ENCODE measurements around the gene SDCCAG8.

Gene SDCCAG8

DNA sequence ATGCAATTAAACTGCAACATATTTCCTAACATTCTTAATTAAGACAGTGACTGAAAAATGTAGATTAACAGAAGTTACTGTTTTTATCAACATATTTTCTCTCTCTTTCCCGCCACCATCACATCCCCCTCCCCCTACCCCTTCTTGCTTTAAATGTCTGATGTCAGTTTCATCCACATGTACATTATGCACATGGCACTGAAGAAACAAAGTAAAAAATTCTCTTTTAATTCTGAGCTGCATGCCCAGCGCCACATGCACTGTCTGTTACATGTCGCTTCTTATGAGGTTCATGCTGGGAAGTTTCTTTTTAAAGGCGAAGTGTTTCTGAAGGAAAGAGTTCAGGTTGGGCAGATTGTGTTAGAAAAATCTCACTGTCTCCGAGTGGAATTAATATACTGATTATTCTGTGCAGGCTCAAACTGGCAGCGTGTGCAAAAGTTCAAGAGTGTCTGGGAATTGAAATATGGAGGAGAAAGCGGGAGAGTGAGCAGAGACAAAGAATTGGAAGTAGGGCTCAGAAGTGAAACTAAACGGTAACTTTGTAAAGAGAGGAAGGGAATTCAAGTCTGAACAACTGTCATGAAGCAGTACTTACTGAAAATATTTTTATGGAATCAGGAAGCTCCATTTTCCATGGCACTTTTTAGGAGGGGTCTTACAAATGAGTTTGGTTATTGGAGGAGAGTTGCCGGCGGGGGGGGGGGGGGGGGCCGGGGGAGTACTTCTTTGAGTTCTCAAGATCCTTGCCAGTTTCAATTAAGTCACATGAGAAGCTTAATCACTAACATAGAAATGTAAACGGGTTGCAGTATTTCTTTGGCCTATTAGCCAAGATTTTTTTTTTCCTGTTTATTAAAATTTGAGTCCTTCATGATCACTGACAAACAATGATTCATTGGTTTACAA, 217.6 kb downstream of the SDCCAG8 start:
- H3K27me3 Mint-ChIP-seq = no peaks in the 10 kb centered on the region
- H3K27ac Mint-ChIP-seq = peak overlapping the region; percentile 9
- peak overlapping the region; percentile 87 for H3K4me3 Mint-ChIP-seq
- H3K4me1 Mint-ChIP-seq = peaks cover 11% of the 10 kb centered on the region
- peaks cover 14% of the 10 kb centered on the region for H3K36me3 Mint-ChIP-seq
- no peaks in the 10 kb centered on the region for H3K9me3 Mint-ChIP-seq

DNA sequence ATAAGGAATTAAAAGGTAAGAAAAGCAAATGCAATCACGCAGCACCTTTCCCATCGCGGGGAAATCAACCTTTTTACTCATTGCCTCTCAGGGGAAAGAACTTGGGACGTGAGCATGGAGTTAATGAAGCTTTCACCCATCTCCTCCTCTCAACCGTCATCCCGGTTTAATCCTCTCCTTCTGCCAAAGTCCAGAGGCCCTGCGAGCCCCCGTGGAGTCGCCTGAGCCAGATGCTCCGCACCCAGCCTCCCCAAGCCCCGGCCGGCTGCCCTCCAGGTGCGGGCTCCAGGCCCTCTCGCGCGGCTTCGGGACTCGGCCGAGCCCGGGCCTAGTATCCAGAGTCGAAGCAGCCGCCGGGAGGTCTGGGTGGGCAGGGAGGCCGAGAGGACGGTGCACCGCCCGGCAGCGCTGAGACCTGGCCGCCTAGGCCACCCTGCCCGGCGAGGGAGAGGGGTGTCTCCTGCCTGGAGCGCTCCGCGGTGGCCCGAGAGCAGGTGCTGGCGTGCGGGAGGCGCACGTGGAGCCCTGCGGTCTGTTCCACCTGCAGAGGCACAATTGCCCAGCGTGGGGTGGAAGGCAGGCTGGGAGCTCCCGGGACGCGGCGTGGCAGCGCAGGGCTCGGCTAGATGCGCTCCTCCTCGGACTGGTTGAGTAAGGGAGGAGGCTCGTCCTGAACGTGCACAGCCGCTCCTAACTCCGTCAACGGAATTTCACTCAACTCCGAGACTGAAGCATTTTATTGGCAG, 218.5 kb downstream of the SDCCAG8 start:
- no peaks in the 10 kb centered on the region for H3K9me3 Mint-ChIP-seq
- no peak overlapping the region for H3K4me3 Mint-ChIP-seq
- H3K36me3 Mint-ChIP-seq = peaks cover 14% of the 10 kb centered on the region
- H3K27me3 Mint-ChIP-seq = no peaks in the 10 kb centered on the region
- no peak overlapping the region for H3K27ac Mint-ChIP-seq
- H3K4me1 Mint-ChIP-seq = peaks cover 11% of the 10 kb centered on the region

DNA sequence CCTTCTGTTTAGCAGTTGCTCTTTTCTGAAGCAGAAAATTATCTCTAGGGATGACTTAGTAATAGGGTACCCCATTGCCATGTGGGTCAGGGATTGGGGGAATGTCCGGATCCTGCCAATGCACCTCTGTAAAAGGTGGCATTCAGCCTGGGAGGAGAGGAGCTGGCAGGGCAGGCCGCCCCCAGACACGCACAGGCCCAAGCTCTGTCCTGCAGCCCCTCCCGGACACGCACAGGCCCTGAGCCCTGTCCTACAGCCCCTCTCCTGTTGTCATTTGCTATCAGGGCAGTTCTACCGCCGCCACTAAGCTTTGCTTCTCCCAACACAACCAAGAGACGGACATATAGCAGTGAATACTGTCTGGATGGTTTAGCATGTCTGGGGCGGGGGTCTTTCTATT, 219.1 kb downstream of the SDCCAG8 start:
- H3K9me3 Mint-ChIP-seq = no peaks in the 10 kb centered on the region
- no peak overlapping the region for H3K4me3 Mint-ChIP-seq
- H3K4me1 Mint-ChIP-seq = peaks cover 11% of the 10 kb centered on the region
- no peak overlapping the region for H3K27ac Mint-ChIP-seq
- no peaks in the 10 kb centered on the region for H3K27me3 Mint-ChIP-seq
- H3K36me3 Mint-ChIP-seq = peaks cover 12% of the 10 kb centered on the region

DNA sequence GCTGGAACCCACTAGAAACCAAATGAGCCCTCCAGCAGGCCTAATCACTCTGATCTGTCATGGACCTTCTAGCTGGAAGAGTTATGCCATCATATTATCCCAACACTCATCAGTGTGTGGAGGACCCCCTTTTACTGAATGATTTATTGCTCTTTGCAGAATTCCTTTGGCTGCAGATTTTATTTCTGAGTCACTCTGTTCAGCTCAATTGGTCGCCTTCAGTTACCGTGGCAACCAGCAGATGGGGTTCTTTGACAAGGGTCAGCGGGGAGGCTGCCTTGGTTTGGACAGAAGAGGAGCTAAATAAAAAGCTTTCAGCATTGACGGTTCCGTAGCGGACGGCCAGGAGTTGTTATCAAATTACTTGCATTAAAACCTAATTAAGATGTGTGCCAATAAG, 220.1 kb downstream of the SDCCAG8 start:
- Mint-ChIP-seq H3K4me1 (peaks cover 11% of the 10 kb centered on the region), H3K4me3 (no peak overlapping the region), H3K27me3 (no peaks in the 10 kb centered on the region), H3K36me3 (peaks cover 12% of the 10 kb centered on the region), H3K27ac (no peak overlapping the region), H3K9me3 (no peaks in the 10 kb centered on the region)

DNA sequence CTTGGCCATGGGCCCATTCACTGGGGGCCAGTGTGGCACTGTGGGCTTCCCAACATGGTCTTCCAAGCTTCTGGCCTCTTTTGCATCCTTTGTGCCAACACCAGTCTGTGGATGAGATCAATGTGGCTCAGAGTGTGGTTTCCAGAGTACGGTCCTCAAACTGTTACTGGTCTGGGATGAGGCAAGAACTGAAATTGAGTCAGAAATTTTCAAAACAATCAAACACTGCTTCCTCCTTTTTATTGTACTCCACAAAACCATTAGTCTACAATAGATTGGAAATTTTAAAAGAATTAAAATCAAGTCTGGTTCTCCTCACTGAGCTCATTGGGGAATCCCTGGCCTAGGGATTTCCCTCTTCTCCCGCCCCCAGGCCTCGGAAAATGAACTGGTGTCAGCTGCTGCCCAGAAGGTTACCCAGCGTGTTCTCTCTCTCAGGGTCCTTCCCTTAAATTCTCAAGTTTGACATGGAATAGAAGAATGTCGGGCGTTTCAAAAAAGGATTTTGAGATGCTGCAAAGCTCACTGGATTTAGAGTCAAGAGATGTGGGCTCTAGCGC, 222.0 kb downstream of the SDCCAG8 start:
- Mint-ChIP-seq H3K9me3 (no peaks in the 10 kb centered on the region), H3K27ac (no peak overlapping the region), H3K4me1 (peaks cover 28% of the 10 kb centered on the region), H3K4me3 (no peak overlapping the region), H3K27me3 (no peaks in the 10 kb centered on the region), H3K36me3 (peaks cover 12% of the 10 kb centered on the region)

DNA sequence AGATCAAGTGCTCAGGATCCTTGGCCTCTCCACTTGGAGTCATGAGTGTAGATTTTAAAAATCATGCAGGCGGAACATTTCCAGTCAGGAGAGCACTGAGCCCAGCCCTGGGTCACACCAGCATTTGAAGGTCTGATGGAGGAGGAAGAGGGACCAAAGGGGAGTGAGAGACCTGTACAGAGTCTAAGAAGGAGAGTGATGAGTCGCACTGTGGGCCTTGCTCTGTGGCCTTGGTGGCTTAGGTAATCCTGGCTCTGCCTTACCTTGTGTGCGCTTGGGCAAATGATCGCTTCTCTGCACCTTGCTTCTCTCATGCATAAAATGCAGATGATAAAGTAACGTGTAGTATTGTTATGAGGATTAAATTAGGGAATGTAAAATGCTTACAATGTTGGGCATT, 225.3 kb downstream of the SDCCAG8 start:
- H3K36me3 Mint-ChIP-seq = peaks cover 8% of the 10 kb centered on the region
- peaks cover 28% of the 10 kb centered on the region for H3K4me1 Mint-ChIP-seq
- no peaks in the 10 kb centered on the region for H3K27me3 Mint-ChIP-seq
- H3K4me3 Mint-ChIP-seq = peak overlapping the region; percentile 6
- H3K9me3 Mint-ChIP-seq = no peaks in the 10 kb centered on the region
- H3K27ac Mint-ChIP-seq = no peak overlapping the region

DNA sequence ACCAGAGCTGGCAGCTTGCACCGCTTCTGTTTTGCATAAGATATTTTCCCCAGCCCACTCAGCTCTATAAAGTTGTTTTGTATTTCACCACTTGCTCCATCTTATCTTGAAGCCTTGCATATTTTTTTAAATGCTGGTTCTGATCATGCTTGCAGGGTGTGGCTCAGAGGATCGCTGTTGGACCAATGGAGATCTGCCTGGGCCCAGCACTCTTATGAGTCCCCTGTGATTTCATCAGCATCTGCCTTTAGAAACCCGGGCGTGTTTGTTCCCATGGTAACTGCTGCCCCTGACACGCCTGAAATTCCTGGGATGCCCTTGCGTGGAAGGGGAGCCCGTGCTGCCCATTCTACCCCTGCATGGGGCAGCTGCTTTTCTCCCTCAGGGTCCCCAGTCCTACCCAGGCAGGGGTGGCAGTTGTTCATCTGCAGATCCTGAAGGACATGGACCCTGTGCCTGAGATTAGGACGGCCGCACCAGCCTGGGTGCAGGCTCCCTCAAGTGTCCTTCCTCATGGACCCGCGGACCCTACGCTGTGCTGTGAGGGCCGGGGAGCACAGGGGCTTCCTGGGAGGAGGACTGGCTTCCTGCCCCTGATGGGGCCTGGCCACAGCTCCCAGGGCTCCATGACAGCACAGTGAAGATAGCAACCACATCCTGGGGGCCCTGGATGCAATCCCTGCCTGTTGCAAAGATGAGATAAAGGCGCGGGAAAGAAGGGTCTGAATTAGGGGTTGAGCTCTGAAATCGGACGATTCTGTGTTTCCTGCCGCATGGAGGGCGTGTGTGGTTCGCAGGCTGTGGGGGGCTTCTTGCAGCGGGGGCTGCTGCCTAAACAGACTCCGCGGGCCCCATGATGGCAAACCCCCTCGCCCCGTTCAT, 226.5 kb downstream of the SDCCAG8 start:
- no peaks in the 10 kb centered on the region for H3K9me3 Mint-ChIP-seq
- no peaks in the 10 kb centered on the region for H3K27me3 Mint-ChIP-seq
- H3K36me3 Mint-ChIP-seq = peaks cover 1% of the 10 kb centered on the region
- H3K27ac Mint-ChIP-seq = no peak overlapping the region
- peaks cover 28% of the 10 kb centered on the region for H3K4me1 Mint-ChIP-seq
- peak overlapping the region; percentile 84 for H3K4me3 Mint-ChIP-seq

DNA sequence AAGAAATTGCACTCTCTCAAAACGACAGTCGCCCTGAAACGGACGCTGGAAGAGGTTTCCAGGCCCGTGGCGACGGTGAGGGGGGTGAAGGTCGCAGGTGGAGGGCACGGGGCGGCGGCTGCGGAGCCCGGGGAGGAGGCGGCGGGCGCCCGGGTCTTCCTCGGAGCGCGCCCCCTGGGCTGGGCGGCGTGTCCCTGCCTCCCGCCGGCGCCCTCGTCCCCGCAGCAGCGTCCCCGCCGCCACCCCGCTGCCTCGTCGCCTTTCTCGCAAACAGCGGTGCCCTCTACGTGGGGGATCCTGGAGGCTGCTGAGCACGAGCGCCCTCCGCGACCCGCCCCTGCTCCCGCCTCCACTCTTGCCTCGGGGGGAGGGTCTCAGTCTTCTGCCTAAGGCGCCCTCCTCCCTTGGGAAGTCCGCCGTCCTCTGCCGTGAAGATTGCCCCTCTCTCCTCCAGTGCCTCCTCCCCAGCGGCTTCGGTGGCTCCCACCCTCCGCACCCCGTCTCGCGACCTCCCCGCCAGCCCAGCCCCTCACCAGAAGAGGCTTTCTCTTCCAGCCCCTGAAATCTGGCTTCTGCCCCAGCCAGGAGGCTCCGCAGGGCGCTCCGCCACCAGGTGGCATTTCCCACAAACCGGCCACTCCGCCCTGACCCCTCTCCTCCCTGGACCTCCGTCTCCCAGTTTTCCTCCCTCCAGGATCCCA, 227.4 kb downstream of the SDCCAG8 start:
- H3K4me3 Mint-ChIP-seq = peak overlapping the region; percentile 84
- H3K4me1 Mint-ChIP-seq = peaks cover 28% of the 10 kb centered on the region
- H3K9me3 Mint-ChIP-seq = no peaks in the 10 kb centered on the region
- no peak overlapping the region for H3K27ac Mint-ChIP-seq
- no peaks in the 10 kb centered on the region for H3K27me3 Mint-ChIP-seq
- no peaks in the 10 kb centered on the region for H3K36me3 Mint-ChIP-seq

DNA sequence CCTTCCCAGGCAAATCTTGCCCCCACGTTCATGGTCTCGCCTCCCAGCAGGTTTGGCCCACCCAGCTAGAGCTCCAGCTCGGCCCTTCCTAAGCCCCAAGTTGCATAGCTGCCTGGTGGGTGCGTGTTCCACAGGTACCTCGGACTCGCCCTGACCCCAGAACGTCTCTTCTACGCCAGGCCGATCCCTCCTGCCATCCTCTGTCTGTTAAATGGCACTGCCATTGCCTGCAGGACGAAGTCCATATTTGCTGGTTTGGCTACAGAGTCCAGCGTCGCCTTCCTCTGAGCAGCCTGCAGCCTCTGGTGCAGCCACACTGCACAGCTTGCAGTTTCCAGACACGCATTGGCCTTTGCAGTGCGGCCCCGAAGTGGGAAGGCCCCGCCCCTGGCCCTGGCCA, 228.1 kb downstream of the SDCCAG8 start:
- Mint-ChIP-seq H3K4me3 (peak overlapping the region; percentile 77), H3K27ac (no peak overlapping the region), H3K4me1 (peaks cover 28% of the 10 kb centered on the region), H3K9me3 (no peaks in the 10 kb centered on the region), H3K36me3 (no peaks in the 10 kb centered on the region), H3K27me3 (no peaks in the 10 kb centered on the region)

DNA sequence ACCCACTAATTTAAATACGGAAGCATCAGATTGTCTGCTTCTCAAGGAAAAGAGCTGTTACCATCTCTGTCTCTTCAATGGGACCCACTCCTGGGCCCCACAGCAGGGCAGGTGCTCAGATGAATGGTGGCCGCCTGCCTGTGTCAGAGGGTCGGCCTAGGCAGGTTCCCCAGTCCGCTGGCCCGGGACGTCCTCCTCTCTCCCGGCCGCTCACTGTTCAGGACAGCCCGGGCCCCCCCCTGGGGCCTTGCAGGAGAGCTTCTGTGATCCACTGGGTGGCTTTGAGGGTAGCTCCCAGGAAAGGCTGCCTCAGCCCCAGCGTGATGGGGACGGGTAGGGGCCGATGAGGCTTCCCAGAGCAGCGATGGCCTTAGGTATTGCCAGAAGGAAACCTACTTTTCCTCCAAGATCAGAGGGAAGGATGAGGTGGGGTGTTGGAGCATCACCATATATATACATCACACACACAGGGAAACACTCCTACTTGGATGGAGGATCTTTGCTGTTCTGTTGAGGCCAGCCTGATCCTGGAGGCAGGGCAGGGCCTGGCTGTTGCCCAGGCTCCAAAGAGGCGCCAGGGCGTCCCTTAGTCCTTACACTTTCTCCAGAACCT, 231.3 kb downstream of the SDCCAG8 start:
- no peak overlapping the region for H3K27ac Mint-ChIP-seq

DNA sequence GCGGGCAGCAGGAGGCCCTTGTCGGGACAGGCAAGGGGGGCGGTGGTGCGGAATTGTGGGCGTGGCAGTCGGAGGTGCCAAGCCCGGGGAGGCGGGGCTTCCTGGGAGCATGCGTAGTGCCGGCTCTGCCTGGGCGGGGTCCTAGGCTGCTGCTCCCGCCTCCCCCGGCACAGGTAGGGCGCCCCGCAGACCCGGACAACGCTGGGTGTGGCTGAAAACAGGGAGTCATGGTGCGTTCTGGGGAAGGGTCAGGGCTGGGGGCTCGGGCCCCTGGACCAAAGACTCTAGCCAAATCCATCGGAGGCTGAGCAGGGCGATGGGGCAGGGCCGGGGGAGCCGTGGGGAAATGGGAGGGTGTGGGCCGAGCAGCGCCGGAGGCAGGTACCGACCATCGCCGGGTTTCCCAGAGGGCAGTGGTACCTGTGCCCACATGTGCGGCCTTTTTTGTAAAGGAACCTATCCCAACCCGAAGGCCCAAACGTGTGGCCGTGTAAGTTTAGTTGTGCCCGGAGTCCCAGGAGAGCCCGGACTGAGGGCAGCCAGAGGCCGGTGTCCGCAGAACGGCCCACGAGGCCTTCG, 231.9 kb downstream of the SDCCAG8 start:
- no peaks in the 10 kb centered on the region for H3K9me3 Mint-ChIP-seq
- no peak overlapping the region for H3K4me3 Mint-ChIP-seq
- H3K4me1 Mint-ChIP-seq = peaks cover 10% of the 10 kb centered on the region
- no peaks in the 10 kb centered on the region for H3K27me3 Mint-ChIP-seq
- H3K36me3 Mint-ChIP-seq = no peaks in the 10 kb centered on the region
- H3K27ac Mint-ChIP-seq = no peak overlapping the region

More for the DNA sequence above, 231.3 kb downstream of the SDCCAG8 start:
- Mint-ChIP-seq H3K4me3 (no peak overlapping the region), H3K9me3 (no peaks in the 10 kb centered on the region), H3K4me1 (peaks cover 16% of the 10 kb centered on the region), H3K36me3 (no peaks in the 10 kb centered on the region), H3K27me3 (no peaks in the 10 kb centered on the region)

DNA sequence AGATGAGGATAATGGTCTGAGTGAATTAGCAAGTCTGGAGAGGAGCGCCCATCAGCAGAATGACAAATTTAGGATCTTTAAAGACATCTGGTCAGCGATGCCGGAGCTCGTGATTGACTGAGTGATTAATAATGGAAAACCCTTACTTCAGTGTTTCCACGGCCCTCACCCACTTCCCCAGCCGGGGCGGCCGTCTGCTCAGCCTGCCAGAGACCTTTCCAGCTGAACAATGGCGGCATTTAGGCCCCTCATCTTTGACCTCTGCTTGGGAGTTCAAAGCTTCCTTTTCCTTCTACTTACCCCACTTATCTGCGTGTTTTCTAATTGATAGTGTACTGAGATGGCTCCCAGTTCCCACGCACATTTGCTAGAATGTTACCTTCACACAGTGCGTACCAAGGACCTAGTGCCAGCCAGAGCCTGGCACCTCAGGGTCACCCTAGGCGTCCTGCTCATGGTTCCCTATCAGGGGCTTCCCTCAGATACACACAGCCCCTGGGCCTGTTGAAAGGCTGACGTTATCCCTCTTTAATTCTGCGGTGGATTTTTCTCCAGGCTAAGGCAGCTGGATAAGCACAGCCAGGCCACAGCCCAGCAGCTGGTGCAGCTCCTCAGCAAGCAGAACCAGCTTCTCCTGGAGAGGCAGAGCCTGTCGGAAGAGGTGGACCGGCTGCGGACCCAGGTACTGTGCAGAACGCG, 232.8 kb downstream of the SDCCAG8 start:
- no peaks in the 10 kb centered on the region for H3K36me3 Mint-ChIP-seq
- H3K4me3 Mint-ChIP-seq = no peak overlapping the region
- no peak overlapping the region for H3K27ac Mint-ChIP-seq
- no peaks in the 10 kb centered on the region for H3K27me3 Mint-ChIP-seq
- peaks cover 7% of the 10 kb centered on the region for H3K4me1 Mint-ChIP-seq
- no peaks in the 10 kb centered on the region for H3K9me3 Mint-ChIP-seq

DNA sequence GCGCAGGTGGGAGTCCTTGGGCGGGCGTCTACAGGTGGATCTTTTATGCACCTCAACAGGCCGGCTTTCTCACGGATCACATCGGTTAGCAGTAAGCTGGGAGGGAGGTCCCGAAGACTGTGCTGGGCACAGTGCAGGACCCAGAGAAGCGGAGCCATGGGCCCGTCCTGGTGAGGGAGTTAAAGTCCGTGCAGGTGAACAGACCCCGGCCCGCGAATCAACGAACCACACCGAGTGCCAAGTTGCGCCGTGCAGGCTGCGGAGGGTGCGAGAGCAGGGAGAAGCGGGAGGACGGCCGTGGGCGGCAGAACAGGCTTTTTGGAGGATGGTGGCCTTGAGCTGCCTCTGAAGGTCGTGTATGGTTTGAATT, 233.3 kb downstream of the SDCCAG8 start:
- H3K9me3 Mint-ChIP-seq = no peaks in the 10 kb centered on the region
- H3K27ac Mint-ChIP-seq = no peak overlapping the region
- H3K36me3 Mint-ChIP-seq = no peaks in the 10 kb centered on the region
- H3K4me3 Mint-ChIP-seq = no peak overlapping the region
- no peaks in the 10 kb centered on the region for H3K27me3 Mint-ChIP-seq
- peaks cover 2% of the 10 kb centered on the region for H3K4me1 Mint-ChIP-seq
